ENCODE results near the gene COG4.

- TF ChIP-seq CTCF (IDR thresholded peaks at IDR 0.05; ENCODE audit: borderline replicate concordance, extremely low read depth, low read length, poor library complexity, severe bottlenecking) (peak; percentile 35), EZH2 (IDR thresholded peaks at IDR 0.05; ENCODE audit: borderline replicate concordance, low read depth, low read length, severe bottlenecking) (no peak)
These were observed 49.7 kb downstream of the COG4 start for GRCh38 chr16:70473446-70474319.
